Measurements from ENCODE around the gene CDH5. TPM values are rescaled to one million over a fixed set of nuclear protein-coding genes. Genes with fewer than 3 reads are reported as not detected.

CDH5 gene
- polyA plus RNA-seq, 1 of the 3 experiments (the other 2 are of a cell fraction): not detected

DNA sequence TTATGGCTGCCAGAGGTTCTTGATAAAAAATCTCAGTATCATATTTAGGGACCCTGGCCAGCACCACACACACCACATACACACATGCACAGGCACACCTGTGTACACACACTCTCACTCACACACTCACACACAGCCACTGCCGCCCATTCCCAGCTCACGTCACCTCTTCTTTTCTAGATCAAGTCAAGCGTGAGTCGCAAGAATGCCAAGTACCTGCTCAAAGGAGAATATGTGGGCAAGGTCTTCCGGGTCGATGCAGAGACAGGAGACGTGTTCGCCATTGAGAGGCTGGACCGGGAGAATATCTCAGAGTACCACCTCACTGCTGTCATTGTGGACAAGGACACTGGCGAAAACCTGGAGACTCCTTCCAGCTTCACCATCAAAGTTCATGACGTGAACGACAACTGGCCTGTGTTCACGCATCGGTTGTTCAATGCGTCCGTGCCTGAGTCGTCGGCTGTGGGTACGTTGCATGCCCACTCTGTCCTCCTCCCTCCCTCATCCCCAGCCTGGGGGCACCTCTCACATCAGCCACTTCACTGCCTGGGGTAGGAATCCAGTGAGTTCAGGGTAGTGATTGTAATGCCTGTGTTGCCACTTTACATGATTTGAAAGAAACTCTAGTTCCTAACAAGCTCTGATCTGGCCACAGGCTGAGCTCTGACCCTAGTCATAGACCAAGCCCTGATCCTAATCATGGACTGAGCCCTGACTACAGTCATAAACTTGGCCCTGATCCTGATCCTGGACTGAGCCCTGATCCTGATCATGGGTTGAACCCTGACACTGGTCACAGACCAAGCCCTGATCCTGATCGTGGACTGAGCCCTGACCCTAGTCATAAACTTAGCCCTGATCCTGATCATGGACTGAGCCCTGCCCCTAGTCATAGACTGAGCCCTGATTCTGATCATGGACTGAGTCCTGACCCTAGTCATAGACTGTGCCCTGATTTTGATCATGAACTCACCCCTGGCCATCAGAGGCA, 20.4 kb downstream of the CDH5 start:
- 83% methylated on average over 20 of the region's 20 CpGs for WGBS (ENCODE audit: low lambda C conversion rate)
- Histone ChIP-seq H3K4me1 (ENCODE audit: control insufficient read depth in 1 of 2, insufficient read depth in 2 of 2, low read depth in 1 of 2, low read length in 1 of 2) (no peaks in the 10 kb centered on the region; a peak in 1 of 4 replicates), H2AFZ (ENCODE audit: low read depth) (no peak overlapping the region), H3K79me2 (ENCODE audit: insufficient read depth) (no peaks in the 10 kb centered on the region), H3K27me3 (ENCODE audit: insufficient read depth) (no peaks in the 10 kb centered on the region), H3K4me2 (no peak overlapping the region), H4K20me1 (ENCODE audit: insufficient read depth) (no peaks in the 10 kb centered on the region), H3K27ac (ENCODE audit: low read depth in 2 of 2, low read length in 1 of 2) (no peak overlapping the region), H3K36me3 (replicated peaks in 1 of 2; ENCODE audit: control insufficient read depth in 1 of 2, insufficient read depth in 2 of 2, low read length in 1 of 2) (no peaks in the 10 kb centered on the region), H3F3A (replicated peaks; ENCODE audit: insufficient read depth) (no peaks in the 10 kb centered on the region), H3K4me3 (ENCODE audit: low read depth in 2 of 2, low read length in 1 of 2) (no peak overlapping the region), H3K9ac (no peak overlapping the region), H3K9me2 (no peaks in the 10 kb centered on the region), H3K9me3 (no peaks in the 10 kb centered on the region)
- no peak for DNase-seq
- POLR2A ChIA-PET: no interaction called here
- CTCF ChIA-PET: interaction anchor here (1.0 to 4.1 kb wide), 2 partner anchors 20 to 29 kb away, joined by 3 to 16 read pairs; no protein-coding TSS in a partner anchor
- TF ChIP-seq, protein P1, sequence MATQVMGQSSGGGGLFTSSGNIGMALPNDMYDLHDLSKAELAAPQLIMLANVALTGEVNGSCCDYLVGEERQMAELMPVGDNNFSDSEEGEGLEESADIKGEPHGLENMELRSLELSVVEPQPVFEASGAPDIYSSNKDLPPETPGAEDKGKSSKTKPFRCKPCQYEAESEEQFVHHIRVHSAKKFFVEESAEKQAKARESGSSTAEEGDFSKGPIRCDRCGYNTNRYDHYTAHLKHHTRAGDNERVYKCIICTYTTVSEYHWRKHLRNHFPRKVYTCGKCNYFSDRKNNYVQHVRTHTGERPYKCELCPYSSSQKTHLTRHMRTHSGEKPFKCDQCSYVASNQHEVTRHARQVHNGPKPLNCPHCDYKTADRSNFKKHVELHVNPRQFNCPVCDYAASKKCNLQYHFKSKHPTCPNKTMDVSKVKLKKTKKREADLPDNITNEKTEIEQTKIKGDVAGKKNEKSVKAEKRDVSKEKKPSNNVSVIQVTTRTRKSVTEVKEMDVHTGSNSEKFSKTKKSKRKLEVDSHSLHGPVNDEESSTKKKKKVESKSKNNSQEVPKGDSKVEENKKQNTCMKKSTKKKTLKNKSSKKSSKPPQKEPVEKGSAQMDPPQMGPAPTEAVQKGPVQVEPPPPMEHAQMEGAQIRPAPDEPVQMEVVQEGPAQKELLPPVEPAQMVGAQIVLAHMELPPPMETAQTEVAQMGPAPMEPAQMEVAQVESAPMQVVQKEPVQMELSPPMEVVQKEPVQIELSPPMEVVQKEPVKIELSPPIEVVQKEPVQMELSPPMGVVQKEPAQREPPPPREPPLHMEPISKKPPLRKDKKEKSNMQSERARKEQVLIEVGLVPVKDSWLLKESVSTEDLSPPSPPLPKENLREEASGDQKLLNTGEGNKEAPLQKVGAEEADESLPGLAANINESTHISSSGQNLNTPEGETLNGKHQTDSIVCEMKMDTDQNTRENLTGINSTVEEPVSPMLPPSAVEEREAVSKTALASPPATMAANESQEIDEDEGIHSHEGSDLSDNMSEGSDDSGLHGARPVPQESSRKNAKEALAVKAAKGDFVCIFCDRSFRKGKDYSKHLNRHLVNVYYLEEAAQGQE (IDR thresholded peaks at IDR 0.05; ENCODE audit: low read depth, low read length): no peak
- TF ChIP-seq, protein P2, sequence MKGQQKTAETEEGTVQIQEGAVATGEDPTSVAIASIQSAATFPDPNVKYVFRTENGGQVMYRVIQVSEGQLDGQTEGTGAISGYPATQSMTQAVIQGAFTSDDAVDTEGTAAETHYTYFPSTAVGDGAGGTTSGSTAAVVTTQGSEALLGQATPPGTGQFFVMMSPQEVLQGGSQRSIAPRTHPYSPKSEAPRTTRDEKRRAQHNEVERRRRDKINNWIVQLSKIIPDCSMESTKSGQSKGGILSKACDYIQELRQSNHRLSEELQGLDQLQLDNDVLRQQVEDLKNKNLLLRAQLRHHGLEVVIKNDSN (IDR thresholded peaks at IDR 0.05; ENCODE audit: borderline replicate concordance, low read depth): no peak
- no peak for TF ChIP-seq EP300 (IDR thresholded peaks at IDR 0.05; ENCODE audit: borderline replicate concordance in 1 of 2, low read depth in 1 of 2, low read length in 1 of 2)
- no peak for TF ChIP-seq GATA2 (CRISPR knock-in tag; IDR thresholded peaks at IDR 0.05)
- no peak for TF ChIP-seq RAD21 (IDR thresholded peaks at IDR 0.05; ENCODE audit: low read length)
- TF ChIP-seq, protein P3, sequence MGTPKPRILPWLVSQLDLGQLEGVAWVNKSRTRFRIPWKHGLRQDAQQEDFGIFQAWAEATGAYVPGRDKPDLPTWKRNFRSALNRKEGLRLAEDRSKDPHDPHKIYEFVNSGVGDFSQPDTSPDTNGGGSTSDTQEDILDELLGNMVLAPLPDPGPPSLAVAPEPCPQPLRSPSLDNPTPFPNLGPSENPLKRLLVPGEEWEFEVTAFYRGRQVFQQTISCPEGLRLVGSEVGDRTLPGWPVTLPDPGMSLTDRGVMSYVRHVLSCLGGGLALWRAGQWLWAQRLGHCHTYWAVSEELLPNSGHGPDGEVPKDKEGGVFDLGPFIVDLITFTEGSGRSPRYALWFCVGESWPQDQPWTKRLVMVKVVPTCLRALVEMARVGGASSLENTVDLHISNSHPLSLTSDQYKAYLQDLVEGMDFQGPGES (IDR thresholded peaks at IDR 0.05; ENCODE audit: low read depth, low read length): no peak
- TF ChIP-seq, protein P4, sequence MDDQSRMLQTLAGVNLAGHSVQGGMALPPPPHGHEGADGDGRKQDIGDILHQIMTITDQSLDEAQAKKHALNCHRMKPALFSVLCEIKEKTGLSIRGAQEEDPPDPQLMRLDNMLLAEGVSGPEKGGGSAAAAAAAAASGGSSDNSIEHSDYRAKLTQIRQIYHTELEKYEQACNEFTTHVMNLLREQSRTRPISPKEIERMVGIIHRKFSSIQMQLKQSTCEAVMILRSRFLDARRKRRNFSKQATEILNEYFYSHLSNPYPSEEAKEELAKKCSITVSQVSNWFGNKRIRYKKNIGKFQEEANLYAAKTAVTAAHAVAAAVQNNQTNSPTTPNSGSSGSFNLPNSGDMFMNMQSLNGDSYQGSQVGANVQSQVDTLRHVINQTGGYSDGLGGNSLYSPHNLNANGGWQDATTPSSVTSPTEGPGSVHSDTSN (IDR thresholded peaks at IDR 0.05): no peak
- no peak for TF ChIP-seq FOXM1 (IDR thresholded peaks at IDR 0.05; ENCODE audit: low read depth)
- no peak for TF ChIP-seq ELF1 (IDR thresholded peaks at IDR 0.05)
- no peak for TF ChIP-seq NFIC (IDR thresholded peaks at IDR 0.05; ENCODE audit: borderline replicate concordance)
- no peak for TF ChIP-seq FOXJ3 (CRISPR knock-in tag; IDR thresholded peaks at IDR 0.05)
- TF ChIP-seq TAF1 (IDR thresholded peaks at IDR 0.05; ENCODE audit: borderline replicate concordance, low read depth, low read length): no peak
- TF ChIP-seq, protein P5, sequence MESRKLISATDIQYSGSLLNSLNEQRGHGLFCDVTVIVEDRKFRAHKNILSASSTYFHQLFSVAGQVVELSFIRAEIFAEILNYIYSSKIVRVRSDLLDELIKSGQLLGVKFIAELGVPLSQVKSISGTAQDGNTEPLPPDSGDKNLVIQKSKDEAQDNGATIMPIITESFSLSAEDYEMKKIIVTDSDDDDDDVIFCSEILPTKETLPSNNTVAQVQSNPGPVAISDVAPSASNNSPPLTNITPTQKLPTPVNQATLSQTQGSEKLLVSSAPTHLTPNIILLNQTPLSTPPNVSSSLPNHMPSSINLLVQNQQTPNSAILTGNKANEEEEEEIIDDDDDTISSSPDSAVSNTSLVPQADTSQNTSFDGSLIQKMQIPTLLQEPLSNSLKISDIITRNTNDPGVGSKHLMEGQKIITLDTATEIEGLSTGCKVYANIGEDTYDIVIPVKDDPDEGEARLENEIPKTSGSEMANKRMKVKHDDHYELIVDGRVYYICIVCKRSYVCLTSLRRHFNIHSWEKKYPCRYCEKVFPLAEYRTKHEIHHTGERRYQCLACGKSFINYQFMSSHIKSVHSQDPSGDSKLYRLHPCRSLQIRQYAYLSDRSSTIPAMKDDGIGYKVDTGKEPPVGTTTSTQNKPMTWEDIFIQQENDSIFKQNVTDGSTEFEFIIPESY (IDR thresholded peaks at IDR 0.05; ENCODE audit: borderline replicate concordance, low read depth): no peak
- TF ChIP-seq TCF12 (IDR thresholded peaks at IDR 0.05): no peak
- no peak for TF ChIP-seq RFX5 (IDR thresholded peaks at IDR 0.05; ENCODE audit: low read length)
- TF ChIP-seq, protein P6, sequence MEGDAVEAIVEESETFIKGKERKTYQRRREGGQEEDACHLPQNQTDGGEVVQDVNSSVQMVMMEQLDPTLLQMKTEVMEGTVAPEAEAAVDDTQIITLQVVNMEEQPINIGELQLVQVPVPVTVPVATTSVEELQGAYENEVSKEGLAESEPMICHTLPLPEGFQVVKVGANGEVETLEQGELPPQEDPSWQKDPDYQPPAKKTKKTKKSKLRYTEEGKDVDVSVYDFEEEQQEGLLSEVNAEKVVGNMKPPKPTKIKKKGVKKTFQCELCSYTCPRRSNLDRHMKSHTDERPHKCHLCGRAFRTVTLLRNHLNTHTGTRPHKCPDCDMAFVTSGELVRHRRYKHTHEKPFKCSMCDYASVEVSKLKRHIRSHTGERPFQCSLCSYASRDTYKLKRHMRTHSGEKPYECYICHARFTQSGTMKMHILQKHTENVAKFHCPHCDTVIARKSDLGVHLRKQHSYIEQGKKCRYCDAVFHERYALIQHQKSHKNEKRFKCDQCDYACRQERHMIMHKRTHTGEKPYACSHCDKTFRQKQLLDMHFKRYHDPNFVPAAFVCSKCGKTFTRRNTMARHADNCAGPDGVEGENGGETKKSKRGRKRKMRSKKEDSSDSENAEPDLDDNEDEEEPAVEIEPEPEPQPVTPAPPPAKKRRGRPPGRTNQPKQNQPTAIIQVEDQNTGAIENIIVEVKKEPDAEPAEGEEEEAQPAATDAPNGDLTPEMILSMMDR (IDR thresholded peaks at IDR 0.05): no peak
